ENCODE measurements around the gene LRP6.

DNA sequence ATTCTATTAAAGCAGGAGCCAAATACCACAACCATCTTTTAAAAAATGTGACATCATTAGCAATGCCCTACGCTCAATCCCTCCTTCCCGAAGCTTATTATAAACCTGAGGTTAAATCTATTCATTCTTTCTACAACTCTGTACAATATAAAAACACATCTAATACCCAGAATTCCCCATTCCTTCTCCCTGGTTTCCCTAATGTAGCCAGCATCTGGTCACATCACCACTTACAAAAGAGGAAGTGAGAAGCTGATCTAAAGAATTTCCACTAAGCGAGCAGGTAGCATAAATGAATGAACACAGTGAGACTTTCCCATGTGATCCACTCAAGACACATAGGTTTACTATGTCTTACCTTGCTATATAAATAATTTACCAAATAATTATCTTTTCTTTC lies 90.4 kb downstream of the LRP6 start:
- no peak for TF ChIP-seq EZH2 (IDR thresholded peaks at IDR 0.05; ENCODE audit: low read length, unreplicated experiment)
- TF ChIP-seq, protein P1, sequence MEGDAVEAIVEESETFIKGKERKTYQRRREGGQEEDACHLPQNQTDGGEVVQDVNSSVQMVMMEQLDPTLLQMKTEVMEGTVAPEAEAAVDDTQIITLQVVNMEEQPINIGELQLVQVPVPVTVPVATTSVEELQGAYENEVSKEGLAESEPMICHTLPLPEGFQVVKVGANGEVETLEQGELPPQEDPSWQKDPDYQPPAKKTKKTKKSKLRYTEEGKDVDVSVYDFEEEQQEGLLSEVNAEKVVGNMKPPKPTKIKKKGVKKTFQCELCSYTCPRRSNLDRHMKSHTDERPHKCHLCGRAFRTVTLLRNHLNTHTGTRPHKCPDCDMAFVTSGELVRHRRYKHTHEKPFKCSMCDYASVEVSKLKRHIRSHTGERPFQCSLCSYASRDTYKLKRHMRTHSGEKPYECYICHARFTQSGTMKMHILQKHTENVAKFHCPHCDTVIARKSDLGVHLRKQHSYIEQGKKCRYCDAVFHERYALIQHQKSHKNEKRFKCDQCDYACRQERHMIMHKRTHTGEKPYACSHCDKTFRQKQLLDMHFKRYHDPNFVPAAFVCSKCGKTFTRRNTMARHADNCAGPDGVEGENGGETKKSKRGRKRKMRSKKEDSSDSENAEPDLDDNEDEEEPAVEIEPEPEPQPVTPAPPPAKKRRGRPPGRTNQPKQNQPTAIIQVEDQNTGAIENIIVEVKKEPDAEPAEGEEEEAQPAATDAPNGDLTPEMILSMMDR (conservative IDR thresholded peaks at IDR 0.05; ENCODE audit: low read depth, low read length): no peak

Data from PC-3 (cell line).